HL-60 (cell line): ENCODE measurements around the gene CLDN6.

ENCODE experiments used
- DNase-seq, 2 experiments: peaks; one replicate each; pipeline ENCODE4 v3.0.0-alpha.2; 2010 to 2020; ENCODE audit warnings: low read depth in 1 of 2, low spot score in 1 of 2
- H3K27ac ChIP-seq: fragments of 250-450 bp; sonication (Bioruptor Pico); replicated peaks from 2 replicates; pipeline ENCODE4 v1.5.1; 2020; ENCODE audit warnings: mild to moderate bottlenecking, moderate library complexity
- H3K27me3 ChIP-seq: fragments of 250-450 bp; sonication (Bioruptor Pico); 2 replicates; pipeline ENCODE4 v1.5.1; 2021; ENCODE audit warnings: mild to moderate bottlenecking, moderate library complexity; ENCODE audit not compliant: insufficient read depth, poor library complexity, severe bottlenecking
- H3K4me3 ChIP-seq: replicated peaks from 2 replicates; pipeline ENCODE4 v1.5.1; 2011; ENCODE audit warnings: mild to moderate bottlenecking, control low read depth, low read length; ENCODE audit not compliant: insufficient read depth
- CTCF ChIP-seq: IDR thresholded peaks from one replicate; pipeline ENCODE4 v1.5.1; 2011; ENCODE audit warnings: low read length, control low read depth, inconsistent platforms; ENCODE audit not compliant: insufficient read depth
- GABPA ChIP-seq: IDR thresholded peaks from 2 replicates; pipeline ENCODE4 v1.6.1; 2012; ENCODE audit warnings: low read depth
- POLR2AphosphoS5 ChIP-seq: IDR thresholded peaks from 2 replicates; pipeline ENCODE4 v1.6.1; 2012; ENCODE audit warnings: low read depth
- REST ChIP-seq: IDR thresholded peaks from 2 replicates; pipeline ENCODE4 v1.6.1; 2012; ENCODE audit warnings: low read depth; ENCODE audit not compliant: insufficient replicate concordance
- SPI1 ChIP-seq: IDR thresholded peaks from 2 replicates; pipeline ENCODE4 v1.6.1; 2012; ENCODE audit warnings: low read depth, mild to moderate bottlenecking, borderline replicate concordance

The CLDN6 gene

DNA sequence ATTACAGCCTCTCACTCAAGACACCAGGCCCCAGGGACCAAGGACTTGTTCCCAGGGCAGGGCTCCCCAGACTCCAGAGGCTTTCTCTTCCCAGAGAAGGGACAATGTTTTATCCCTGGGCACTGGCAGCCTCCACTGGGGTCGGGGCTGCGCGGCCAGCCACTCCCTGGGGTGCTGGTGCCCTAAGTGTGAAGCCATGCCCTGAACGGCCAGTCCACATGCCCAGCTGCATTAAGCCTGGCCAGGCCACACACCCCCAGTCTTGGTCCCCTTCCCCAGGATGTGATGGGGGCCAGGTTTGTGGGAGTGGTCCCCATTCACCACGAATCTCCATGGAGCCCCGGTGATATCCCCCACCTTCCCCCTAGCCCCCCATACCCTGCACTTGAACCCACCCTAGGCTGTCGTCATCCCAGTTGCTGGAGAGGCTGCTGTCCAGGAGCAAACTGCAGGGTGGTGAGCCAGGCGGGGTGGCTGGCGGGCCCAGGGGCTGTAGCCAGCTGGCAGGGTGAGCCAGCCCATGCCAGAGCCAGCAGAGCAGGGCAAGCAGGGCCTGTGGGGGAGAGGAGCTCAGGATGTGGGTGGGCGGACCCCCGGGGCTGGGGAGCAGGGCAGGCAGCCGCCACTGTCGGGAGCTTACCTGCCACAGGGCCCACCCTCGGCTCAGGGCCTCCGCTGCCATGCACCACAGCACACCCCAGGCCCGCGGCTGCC, 44.2 kb downstream of the CLDN6 start:
- TF ChIP-seq CTCF (no peak), REST (no peak), SPI1 (no peak), POLR2AphosphoS5 (no peak), GABPA (no peak)
- Histone ChIP-seq H3K27me3 (no peaks in the 10 kb centered on the region), H3K27ac (no peak overlapping the region), H3K4me3 (no peak overlapping the region)
- DNase-seq: no peak

GRCh38 chr16:2973093-2973492, 44.9 kb downstream of the CLDN6 start:
- Histone ChIP-seq H3K27me3 (no peaks in the 10 kb centered on the region), H3K4me3 (no peak overlapping the region), H3K27ac (no peak overlapping the region)
- DNase-seq: no peak
- peak; percentile 68; the same call in 1 of the 2 replicates for TF ChIP-seq POLR2AphosphoS5
- no peak for TF ChIP-seq REST
- no peak for TF ChIP-seq CTCF
- TF ChIP-seq GABPA: no peak
- TF ChIP-seq SPI1: no peak

- no peak overlapping the region for H3K27ac ChIP-seq
- no peak overlapping the region for H3K4me3 ChIP-seq
- no peak for DNase-seq
These were observed 45.8 kb downstream of the CLDN6 start for GRCh38 chr16:2971985-2972784.

More at GRCh38 chr16:2971985-2972784, 45.8 kb downstream of the CLDN6 start:
- TF ChIP-seq SPI1 (no peak), POLR2AphosphoS5 (peak; percentile 39; the same call in 1 of the 2 replicates), GABPA (no peak)
- H3K27me3 ChIP-seq: no peaks in the 10 kb centered on the region
